NCI-H2196 treated with DMSO at 0.1 percent for 48 hours (cell line): ENCODE data around the gene CLDN20.
"Not testable (repeated sequence)": the region's sequence is repeated elsewhere in the genome, so short reads cannot be mapped to it uniquely, and the experiment has no call there.

Experiments used
- DNase-seq: peaks from one replicate; lab custom pipeline; 2025; ENCODE audit not compliant: unreplicated experiment; lab: John Stamatoyannopoulos, UW

Gene CLDN20, protein sequence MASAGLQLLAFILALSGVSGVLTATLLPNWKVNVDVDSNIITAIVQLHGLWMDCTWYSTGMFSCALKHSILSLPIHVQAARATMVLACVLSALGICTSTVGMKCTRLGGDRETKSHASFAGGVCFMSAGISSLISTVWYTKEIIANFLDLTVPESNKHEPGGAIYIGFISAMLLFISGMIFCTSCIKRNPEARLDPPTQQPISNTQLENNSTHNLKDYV

GRCh38 chr6:155263373-155264063, at the start of gene CLDN20:
CLDN20 (plus strand) TSS chr6:155264013; CDS start chr6:155275720, 11,707 bp downstream.
- no peak for DNase-seq

DNA sequence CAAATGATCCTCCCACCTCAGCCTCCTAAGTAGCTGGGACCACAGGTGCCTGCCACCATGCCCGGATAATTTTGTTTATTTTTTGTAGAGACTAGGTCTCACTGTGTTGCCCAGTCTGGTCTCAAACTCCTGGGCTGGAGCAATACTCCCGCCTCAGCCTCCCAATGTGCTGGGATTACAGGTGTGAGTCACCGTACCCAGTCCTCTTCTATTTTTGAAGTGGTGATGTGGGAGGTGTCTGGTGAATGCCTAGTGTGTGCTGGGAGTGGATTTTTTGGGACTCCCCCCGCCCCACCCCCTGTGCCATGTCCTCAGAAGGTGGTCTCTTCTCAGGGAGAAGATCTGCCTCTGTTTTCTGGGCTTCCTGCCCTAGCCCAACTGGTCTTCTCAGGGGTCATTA, 47.9 kb upstream of the CLDN20 start:
- no peak for DNase-seq

- no peak for DNase-seq
Observed at GRCh38 chr6:155216312-155217046, 47.3 kb upstream of the CLDN20 start.

DNA sequence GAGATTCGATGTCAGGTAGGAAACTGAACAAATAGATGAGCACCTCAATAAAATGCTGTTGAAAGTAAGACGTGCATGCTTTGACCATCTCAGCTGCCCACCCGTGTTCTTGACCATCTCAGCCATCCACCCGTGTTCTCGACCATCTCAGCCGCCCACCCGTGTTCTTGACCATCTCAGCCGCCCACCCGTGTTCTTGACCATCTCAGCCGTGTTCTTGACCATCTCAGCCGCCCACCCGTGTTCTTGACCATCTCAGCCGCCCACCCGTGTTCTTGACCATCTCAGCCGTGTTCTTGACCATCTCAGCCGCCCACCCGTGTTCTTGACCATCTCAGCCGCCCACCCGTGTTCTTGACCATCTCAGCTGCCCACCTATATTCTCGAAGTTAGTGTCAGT, 45.1 kb upstream of the CLDN20 start:
- DNase-seq, result not testable (repeated sequence)

GRCh38 chr6:155219299-155219698, 44.5 kb upstream of the CLDN20 start:
- DNase-seq, result no peak

- DNase-seq, result no peak
Observed at GRCh38 chr6:155219858-155220301, 43.9 kb upstream of the CLDN20 start.

GRCh38 chr6:155221086-155221485, 42.7 kb upstream of the CLDN20 start:
- DNase-seq, result no peak

DNA sequence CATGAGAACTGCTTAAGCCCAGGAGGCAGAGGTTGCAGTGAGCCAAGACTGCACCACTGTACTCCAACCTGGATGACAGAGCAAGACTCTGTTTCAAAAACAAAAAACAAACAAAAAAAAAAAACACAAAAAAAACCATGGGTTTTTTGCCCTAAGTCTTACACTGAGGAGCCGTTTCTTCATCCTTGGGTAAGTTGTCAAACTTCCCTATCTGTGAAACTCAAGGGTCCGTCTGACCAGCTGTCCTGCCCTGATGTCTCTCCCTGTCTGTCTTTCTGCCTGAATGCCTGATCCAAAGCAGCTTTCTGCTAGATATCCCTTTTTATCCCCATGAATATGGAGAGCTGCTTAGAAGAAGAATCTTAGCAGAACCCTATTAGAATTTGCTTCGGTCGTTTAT, 41.3 kb upstream of the CLDN20 start:
- DNase-seq, result no peak

- DNase-seq, result no peak
Observed at GRCh38 chr6:155223646-155224451, 40.0 kb upstream of the CLDN20 start.

DNA sequence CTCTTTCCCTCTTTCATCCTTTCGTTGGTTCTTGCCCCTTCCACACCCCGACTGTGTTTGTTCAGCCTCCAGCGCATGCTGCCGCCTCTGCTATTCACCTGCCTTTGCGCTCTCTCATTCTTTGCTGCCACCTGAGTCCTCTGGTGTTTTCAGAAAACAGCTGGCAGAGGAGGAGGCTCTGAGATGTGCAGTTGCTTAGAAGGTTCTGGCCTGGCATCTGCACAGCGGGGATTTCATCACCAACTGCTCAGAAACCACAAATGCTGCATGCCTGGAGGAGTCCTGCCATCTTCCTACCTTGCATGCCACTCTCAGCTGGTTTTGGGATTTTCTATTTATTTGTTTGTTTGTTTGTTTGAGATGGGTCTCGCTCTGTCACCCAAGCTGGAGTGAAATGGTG, 39.2 kb upstream of the CLDN20 start:
- DNase-seq, result no peak

- no peak for DNase-seq
Observed at GRCh38 chr6:155227046-155227445, 36.8 kb upstream of the CLDN20 start.

GRCh38 chr6:155228546-155229166, 35.2 kb upstream of the CLDN20 start:
- no peak for DNase-seq

GRCh38 chr6:155230975-155231374, 32.8 kb upstream of the CLDN20 start:
- not testable (repeated sequence) for DNase-seq

DNA sequence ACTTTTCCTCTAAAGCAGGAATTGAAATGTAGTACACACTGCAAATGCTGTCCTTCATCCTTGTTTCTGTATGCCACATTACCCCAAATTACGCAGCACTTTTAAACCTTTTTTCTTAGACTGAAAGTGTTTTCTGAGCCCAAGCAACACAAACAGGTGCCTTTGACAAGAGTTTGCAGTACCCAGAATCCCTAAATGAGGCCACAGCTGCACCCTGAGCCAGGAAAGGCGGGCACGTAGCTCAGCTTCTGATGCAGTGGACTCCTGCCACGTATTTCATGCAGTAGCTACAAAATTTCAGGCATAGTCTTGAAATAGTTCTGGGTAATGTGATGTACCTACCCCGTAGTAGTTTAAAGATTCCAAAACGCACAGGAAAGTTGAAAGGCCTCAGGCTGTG, 31.0 kb upstream of the CLDN20 start:
- DNase-seq, result no peak

GRCh38 chr6:155234167-155234566, 29.6 kb upstream of the CLDN20 start:
- DNase-seq, result no peak

GRCh38 chr6:155234687-155235086, 29.1 kb upstream of the CLDN20 start:
- no peak for DNase-seq

GRCh38 chr6:155235087-155235486, 28.7 kb upstream of the CLDN20 start:
- no peak for DNase-seq

DNA sequence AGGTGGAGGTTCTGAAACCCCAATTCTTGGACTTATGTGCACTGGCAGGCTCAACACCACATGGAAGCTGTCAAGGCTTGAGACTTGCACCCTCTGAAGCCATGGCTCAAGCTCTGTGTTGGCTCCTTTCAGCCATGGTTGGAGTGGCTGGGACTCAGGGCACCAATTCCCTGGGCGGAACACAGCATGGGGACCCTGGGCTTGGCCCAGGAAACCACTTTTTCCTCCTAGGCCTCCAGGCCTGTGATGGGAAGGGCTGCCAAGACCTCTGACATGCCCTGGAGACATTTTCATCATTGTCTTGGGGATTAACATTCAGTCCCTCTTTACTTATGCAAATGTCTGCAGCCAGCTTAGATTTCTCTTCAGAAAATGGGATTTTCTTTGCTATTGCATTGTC, 26.2 kb upstream of the CLDN20 start:
- DNase-seq, result no peak

- DNase-seq, result no peak
Observed at GRCh38 chr6:155240905-155241600, 22.8 kb upstream of the CLDN20 start.

GRCh38 chr6:155241966-155242365, 21.8 kb upstream of the CLDN20 start:
- DNase-seq, result no peak
